GM13977 (cell line): ENCODE data around the gene NSMF.

ENCODE experiments used
- DNase-seq: peaks from one replicate; pipeline ENCODE4 v3.0.0; 2012; ENCODE audit warnings: low spot score
- in situ Hi-C: fragments of 300-500 bp; cut with MboI; formaldehyde crosslinking; loops from one replicate; pipeline ENCODE4 v1.12.0; 2022; ENCODE audit warnings: low sequenced_read_pairs, low pct_unique_long_range_greater_than_20kb, mixed read lengths, inconsistent platforms; ENCODE audit not compliant: unreplicated experiment
- TF ChIP-seq, protein P1 (sequence below): IDR thresholded peaks from 2 replicates; pipeline ENCODE4 v1.5.1; 2012; ENCODE audit warnings: mild to moderate bottlenecking, control low read depth; ENCODE audit not compliant: insufficient read depth; ENCODE audit errors: extremely low read depth, missing control alignments

The NSMF gene

DNA sequence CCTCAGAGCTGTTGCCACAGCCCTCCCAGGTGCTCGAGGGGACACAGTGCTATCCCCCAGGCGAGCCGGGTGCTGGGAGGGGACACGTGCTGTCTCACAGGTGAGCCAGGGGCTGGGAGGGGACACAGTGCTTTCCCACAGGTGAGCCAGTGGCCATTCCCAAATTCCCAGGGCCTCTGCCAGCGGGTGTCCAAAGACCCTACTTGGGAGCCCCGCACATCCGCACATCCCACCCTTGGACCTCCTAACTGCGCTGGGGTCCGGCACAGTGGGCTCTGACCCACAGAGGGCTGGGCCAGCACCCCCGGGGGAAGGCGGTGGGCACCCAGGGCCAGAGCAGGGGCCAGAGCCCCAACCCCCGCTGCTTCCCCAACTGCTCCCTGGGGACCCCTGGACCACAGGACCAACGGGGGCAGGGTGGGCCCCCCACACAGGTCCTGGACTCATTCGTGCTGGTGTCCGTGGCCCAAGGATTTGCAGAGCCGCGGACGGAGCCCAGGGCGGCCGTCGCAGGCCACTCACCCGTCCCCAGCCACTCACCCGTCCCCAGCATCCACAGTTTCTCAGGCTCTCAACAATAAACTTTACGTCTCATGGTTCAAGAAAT lies 54.1 kb downstream of the NSMF start:
- in situ Hi-C loops, result loop anchor here (10.0 kb wide), 1 partner anchor 110 kb away; no protein-coding TSS in a partner anchor
- TF ChIP-seq, protein P1, sequence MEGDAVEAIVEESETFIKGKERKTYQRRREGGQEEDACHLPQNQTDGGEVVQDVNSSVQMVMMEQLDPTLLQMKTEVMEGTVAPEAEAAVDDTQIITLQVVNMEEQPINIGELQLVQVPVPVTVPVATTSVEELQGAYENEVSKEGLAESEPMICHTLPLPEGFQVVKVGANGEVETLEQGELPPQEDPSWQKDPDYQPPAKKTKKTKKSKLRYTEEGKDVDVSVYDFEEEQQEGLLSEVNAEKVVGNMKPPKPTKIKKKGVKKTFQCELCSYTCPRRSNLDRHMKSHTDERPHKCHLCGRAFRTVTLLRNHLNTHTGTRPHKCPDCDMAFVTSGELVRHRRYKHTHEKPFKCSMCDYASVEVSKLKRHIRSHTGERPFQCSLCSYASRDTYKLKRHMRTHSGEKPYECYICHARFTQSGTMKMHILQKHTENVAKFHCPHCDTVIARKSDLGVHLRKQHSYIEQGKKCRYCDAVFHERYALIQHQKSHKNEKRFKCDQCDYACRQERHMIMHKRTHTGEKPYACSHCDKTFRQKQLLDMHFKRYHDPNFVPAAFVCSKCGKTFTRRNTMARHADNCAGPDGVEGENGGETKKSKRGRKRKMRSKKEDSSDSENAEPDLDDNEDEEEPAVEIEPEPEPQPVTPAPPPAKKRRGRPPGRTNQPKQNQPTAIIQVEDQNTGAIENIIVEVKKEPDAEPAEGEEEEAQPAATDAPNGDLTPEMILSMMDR, result no peak
- no peak for DNase-seq

GRCh38 chr9:137403269-137403668 lies 55.9 kb downstream of the NSMF start:
- TF ChIP-seq, protein P1, result no peak
- no peak for DNase-seq
- in situ Hi-C loops, result loop anchor here (10.0 kb wide), 1 partner anchor 108 kb away; no protein-coding TSS in a partner anchor

DNA sequence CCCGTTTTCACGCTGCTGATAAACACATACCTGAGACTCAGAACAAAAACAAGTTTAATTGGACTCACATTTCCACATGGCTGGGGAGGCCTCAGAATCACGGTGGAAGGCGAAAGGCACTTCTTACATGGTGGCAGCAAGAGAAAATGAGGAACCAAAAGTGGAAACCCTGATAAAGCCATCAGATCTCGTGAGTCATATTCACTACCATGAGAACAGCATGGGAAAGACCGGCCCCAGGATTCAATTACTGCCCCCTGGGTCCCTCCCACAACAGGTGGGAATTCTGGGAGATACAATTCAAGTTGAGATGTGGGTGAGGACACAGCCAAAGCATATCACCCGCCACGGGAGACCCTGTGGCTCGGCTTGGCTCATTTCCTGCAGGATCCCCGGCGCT lies 56.4 kb downstream of the NSMF start:
- TF ChIP-seq, protein P1, result no peak
- in situ Hi-C loops, result loop anchor here (10.0 kb wide), 1 partner anchor 108 kb away; no protein-coding TSS in a partner anchor
- no peak for DNase-seq

- TF ChIP-seq, protein P1, result no peak
- in situ Hi-C loops, result no loop called here
Measured at GRCh38 chr9:137398561-137399468, 60.3 kb downstream of the NSMF start.

DNA sequence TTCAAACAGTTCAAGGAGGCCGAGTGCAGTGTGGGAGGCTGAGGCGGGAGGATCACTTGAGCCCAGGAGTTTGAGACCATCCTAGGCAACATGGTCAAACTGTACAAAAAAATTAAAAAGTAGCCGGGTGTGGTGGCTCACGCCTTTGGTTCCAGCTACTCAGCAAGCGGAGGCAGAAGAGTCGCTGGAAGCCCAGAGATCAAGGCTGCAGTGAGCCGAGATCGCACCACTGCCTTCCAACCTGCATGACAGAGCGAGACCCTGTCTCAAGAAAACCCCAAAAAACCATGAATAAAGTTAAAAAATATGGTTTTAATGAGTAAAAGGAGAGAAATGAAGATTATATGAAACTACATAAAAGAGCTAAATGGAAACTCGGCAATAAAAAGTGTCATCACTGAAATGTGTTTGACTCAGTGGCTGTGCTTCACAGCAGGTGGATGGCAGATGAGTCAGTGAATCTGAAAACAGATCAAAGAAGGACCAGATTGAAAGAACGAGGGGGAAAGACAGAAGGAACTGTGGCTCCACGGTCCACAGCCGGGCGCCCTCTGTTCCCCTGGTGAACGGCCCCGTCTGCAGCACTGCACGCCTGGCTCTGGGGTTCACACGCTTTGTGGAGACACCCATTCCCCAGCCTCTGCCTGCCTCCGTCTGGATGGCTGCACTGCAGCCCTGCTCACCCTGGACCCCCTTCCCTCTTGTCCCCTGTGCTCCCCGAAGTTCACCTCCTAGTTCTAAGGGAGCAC lies 61.3 kb downstream of the NSMF start:
- in situ Hi-C loops, result no loop called here
- TF ChIP-seq, protein P1, result no peak
- DNase-seq, result no peak

More at GRCh38 chr9:137398561-137399468, 60.3 kb downstream of the NSMF start:
- no peak for DNase-seq
